AG09319 (cell line): ENCODE data around the gene PRDM16.

Experiments
- DNase-seq: peaks from one replicate; pipeline ENCODE4 v3.0.0-alpha.2; 2010; ENCODE audit warnings: low read depth; ENCODE audit errors: extremely low read depth
- CTCF ChIP-seq: IDR thresholded peaks from 2 replicates; pipeline ENCODE4 v1.5.1; 2011; ENCODE audit warnings: low read depth, mild to moderate bottlenecking, inconsistent platforms, low read length, moderate library complexity

PRDM16 gene

GRCh38 chr1:3179471-3179870 lies 110.5 kb downstream of the PRDM16 start:
- TF ChIP-seq CTCF: no peak
- no peak for DNase-seq

- no peak for TF ChIP-seq CTCF
- no peak for DNase-seq
Measured at GRCh38 chr1:3180915-3181314, 111.9 kb downstream of the PRDM16 start.

GRCh38 chr1:3181956-3182355 lies 113.0 kb downstream of the PRDM16 start:
- no peak for TF ChIP-seq CTCF
- DNase-seq: no peak

GRCh38 chr1:3183411-3183810 lies 114.4 kb downstream of the PRDM16 start:
- no peak for DNase-seq
- TF ChIP-seq CTCF: no peak

- DNase-seq: no peak
- no peak for TF ChIP-seq CTCF
Measured at GRCh38 chr1:3183813-3184212, 114.8 kb downstream of the PRDM16 start.

- DNase-seq: no peak
- no peak for TF ChIP-seq CTCF
Measured at GRCh38 chr1:3184666-3185065, 115.7 kb downstream of the PRDM16 start.

- DNase-seq: no peak
- no peak for TF ChIP-seq CTCF
Measured at GRCh38 chr1:3185896-3186525, 117.0 kb downstream of the PRDM16 start.
